Measurements from ENCODE around the gene IL13RA1. TPM values are rescaled to one million over a fixed set of nuclear protein-coding genes. Genes with fewer than 3 reads are reported as not detected.

Gene IL13RA1
- total RNA-seq, 1 experiment from 2014 or later = 7.2 TPM

GRCh38 chrX:118779581-118779980 lies 52.2 kb downstream of the IL13RA1 start:
- Histone ChIP-seq H3K27ac (ENCODE audit: low read depth, low read length, poor library complexity, severe bottlenecking) (no peak overlapping the region), H3K27me3 (replicated peaks; ENCODE audit: insufficient read depth, low read depth, low read length, poor library complexity) (no peaks in the 10 kb centered on the region), H3K9me3 (ENCODE audit: low read depth, low read length, poor library complexity, severe bottlenecking) (no peaks in the 10 kb centered on the region), H3K4me3 (ENCODE audit: low read depth, low read length, poor library complexity, severe bottlenecking) (no peak overlapping the region), H3K4me1 (ENCODE audit: insufficient read depth, low read length, poor library complexity, severe bottlenecking) (no peaks in the 10 kb centered on the region), H3K36me3 (ENCODE audit: insufficient read depth, low read length, poor library complexity, severe bottlenecking) (no peaks in the 10 kb centered on the region)
- ChIA-PET CTCF (no interaction called here), POLR2A (ENCODE audit: low non-redundant PET) (no interaction called here)
- TF ChIP-seq EZH2 (IDR thresholded peaks at IDR 0.05; ENCODE audit: borderline replicate concordance, low read depth, low read length, poor library complexity, severe bottlenecking) = no peak
- TF ChIP-seq, protein P1, sequence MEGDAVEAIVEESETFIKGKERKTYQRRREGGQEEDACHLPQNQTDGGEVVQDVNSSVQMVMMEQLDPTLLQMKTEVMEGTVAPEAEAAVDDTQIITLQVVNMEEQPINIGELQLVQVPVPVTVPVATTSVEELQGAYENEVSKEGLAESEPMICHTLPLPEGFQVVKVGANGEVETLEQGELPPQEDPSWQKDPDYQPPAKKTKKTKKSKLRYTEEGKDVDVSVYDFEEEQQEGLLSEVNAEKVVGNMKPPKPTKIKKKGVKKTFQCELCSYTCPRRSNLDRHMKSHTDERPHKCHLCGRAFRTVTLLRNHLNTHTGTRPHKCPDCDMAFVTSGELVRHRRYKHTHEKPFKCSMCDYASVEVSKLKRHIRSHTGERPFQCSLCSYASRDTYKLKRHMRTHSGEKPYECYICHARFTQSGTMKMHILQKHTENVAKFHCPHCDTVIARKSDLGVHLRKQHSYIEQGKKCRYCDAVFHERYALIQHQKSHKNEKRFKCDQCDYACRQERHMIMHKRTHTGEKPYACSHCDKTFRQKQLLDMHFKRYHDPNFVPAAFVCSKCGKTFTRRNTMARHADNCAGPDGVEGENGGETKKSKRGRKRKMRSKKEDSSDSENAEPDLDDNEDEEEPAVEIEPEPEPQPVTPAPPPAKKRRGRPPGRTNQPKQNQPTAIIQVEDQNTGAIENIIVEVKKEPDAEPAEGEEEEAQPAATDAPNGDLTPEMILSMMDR (conservative IDR thresholded peaks at IDR 0.05; ENCODE audit: low read depth, low read length) = no peak
- intact Hi-C loops (cut with micrococcal nuclease; ENCODE audit: unreplicated experiment) = no loop called here
- no TSS peak for BruUV-seq (replicated peaks)
- DNase-seq (ENCODE audit: low spot score) = no peak

- DNase-seq (ENCODE audit: low spot score) = no peak
- no peaks in the 10 kb centered on the region for H3K36me3 ChIP-seq (ENCODE audit: insufficient read depth, low read length, poor library complexity, severe bottlenecking)
- no peak overlapping the region for H3K4me3 ChIP-seq (ENCODE audit: low read depth, low read length, poor library complexity, severe bottlenecking)
- no peaks in the 10 kb centered on the region for H3K9me3 ChIP-seq (ENCODE audit: low read depth, low read length, poor library complexity, severe bottlenecking)
- no peaks in the 10 kb centered on the region for H3K27me3 ChIP-seq (replicated peaks; ENCODE audit: insufficient read depth, low read depth, low read length, poor library complexity)
- CTCF ChIA-PET = interaction anchor here (0.6 kb wide), 1 partner anchor 179 kb away, joined by 3 read pairs; no protein-coding TSS in a partner anchor
- no peak for TF ChIP-seq EZH2 (IDR thresholded peaks at IDR 0.05; ENCODE audit: borderline replicate concordance, low read depth, low read length, poor library complexity, severe bottlenecking)
- TF ChIP-seq, protein P1 (conservative IDR thresholded peaks at IDR 0.05; ENCODE audit: low read depth, low read length) = no peak
- POLR2A ChIA-PET (ENCODE audit: low non-redundant PET) = no interaction called here
- no TSS peak for BruUV-seq (replicated peaks)
- no peaks in the 10 kb centered on the region for H3K4me1 ChIP-seq (ENCODE audit: insufficient read depth, low read length, poor library complexity, severe bottlenecking)
- intact Hi-C loops (cut with micrococcal nuclease; ENCODE audit: unreplicated experiment) = no loop called here
- H3K27ac ChIP-seq (ENCODE audit: low read depth, low read length, poor library complexity, severe bottlenecking) = no peak overlapping the region
Observed at GRCh38 chrX:118780509-118780908, 53.1 kb downstream of the IL13RA1 start.

GRCh38 chrX:118780911-118781310 lies 53.5 kb downstream of the IL13RA1 start:
- CTCF ChIA-PET = no interaction called here
- no peaks in the 10 kb centered on the region for H3K4me1 ChIP-seq (ENCODE audit: insufficient read depth, low read length, poor library complexity, severe bottlenecking)
- intact Hi-C loops (cut with micrococcal nuclease; ENCODE audit: unreplicated experiment) = no loop called here
- no peak overlapping the region for H3K27ac ChIP-seq (ENCODE audit: low read depth, low read length, poor library complexity, severe bottlenecking)
- no peak for TF ChIP-seq EZH2 (IDR thresholded peaks at IDR 0.05; ENCODE audit: borderline replicate concordance, low read depth, low read length, poor library complexity, severe bottlenecking)
- TF ChIP-seq, protein P1 (conservative IDR thresholded peaks at IDR 0.05; ENCODE audit: low read depth, low read length) = no peak
- H3K4me3 ChIP-seq (ENCODE audit: low read depth, low read length, poor library complexity, severe bottlenecking) = no peak overlapping the region
- no peak for DNase-seq (ENCODE audit: low spot score)
- no TSS peak for BruUV-seq (replicated peaks)
- POLR2A ChIA-PET (ENCODE audit: low non-redundant PET) = no interaction called here
- no peaks in the 10 kb centered on the region for H3K36me3 ChIP-seq (ENCODE audit: insufficient read depth, low read length, poor library complexity, severe bottlenecking)
- H3K9me3 ChIP-seq (ENCODE audit: low read depth, low read length, poor library complexity, severe bottlenecking) = no peaks in the 10 kb centered on the region
- H3K27me3 ChIP-seq (replicated peaks; ENCODE audit: insufficient read depth, low read depth, low read length, poor library complexity) = no peaks in the 10 kb centered on the region
